SU-DHL-6 (cell line): Measurements from ENCODE around the gene ITGA7.

Experiments used
- H2AFZ ChIP-seq: fragments of 200-600 bp; sonication (generic); 2 replicates; pipeline ENCODE4 v1.6.1; 2014; ENCODE audit warnings: low read depth, mild to moderate bottlenecking, moderate library complexity, mixed read lengths, antibody characterized with exemption, low read length; ENCODE audit not compliant: severe bottlenecking
- H3F3A ChIP-seq: fragments of 200-600 bp; shearing (Covaris generic); 2 replicates; pipeline ENCODE4 v1.6.0; 2016; ENCODE audit warnings: antibody characterized with exemption, mild to moderate bottlenecking; ENCODE audit not compliant: insufficient read depth
- H3K27ac ChIP-seq: fragments of 200-600 bp; sonication (generic); 2 replicates; pipeline ENCODE4 v1.5.1; 2016; ENCODE audit warnings: low read depth, mild to moderate bottlenecking, low read length, moderate library complexity, mixed read lengths
- H3K27me3 ChIP-seq: fragments of 200-600 bp; sonication (generic), shearing (Covaris generic); 2 replicates; pipeline ENCODE4 v1.6.0; 2014; ENCODE audit warnings: mild to moderate bottlenecking, low read length
- H3K36me3 ChIP-seq: fragments of 200-600 bp; sonication (generic); 2 replicates; pipeline ENCODE4 v1.6.1; 2014; ENCODE audit warnings: mild to moderate bottlenecking, low read length, mixed read lengths
- H3K4me2 ChIP-seq: fragments of 300-600, 200-600 bp; shearing (Covaris generic), sonication (generic); 2 replicates; pipeline ENCODE4 v1.6.0; 2014; ENCODE audit warnings: low read length, low read depth, mild to moderate bottlenecking; ENCODE audit not compliant: poor library complexity, severe bottlenecking
- H3K4me3 ChIP-seq: fragments of 200-600 bp; sonication (generic); 2 replicates; pipeline ENCODE4 v1.5.1; 2014; ENCODE audit warnings: antibody characterized with exemption, low read length, mild to moderate bottlenecking, mixed read lengths; ENCODE audit not compliant: insufficient read depth, poor library complexity, severe bottlenecking
- H3K79me2 ChIP-seq: fragments of 200-600 bp; sonication (generic); 2 replicates; pipeline ENCODE4 v1.6.1; 2014; ENCODE audit warnings: mild to moderate bottlenecking, low read length, moderate library complexity; ENCODE audit not compliant: insufficient read depth
- H3K9ac ChIP-seq: fragments of 200-600 bp; sonication (generic); 2 replicates; pipeline ENCODE4 v1.7.0; 2014; ENCODE audit warnings: mild to moderate bottlenecking, low read length
- H3K9me2 ChIP-seq: fragments of 200-600 bp; sonication (generic); replicated peaks from 2 replicates; pipeline ENCODE4 v1.6.1; 2014; ENCODE audit warnings: low read length; ENCODE audit not compliant: insufficient read depth
- H3K9me3 ChIP-seq: fragments of 200-600 bp; sonication (generic); 2 replicates; pipeline ENCODE4 v1.6.1; 2014; ENCODE audit warnings: low read length, mixed read lengths; ENCODE audit not compliant: insufficient read depth
- H4K20me1 ChIP-seq: fragments of 200-600 bp; sonication (generic); 2 replicates; pipeline ENCODE4 v1.6.1; 2014; ENCODE audit warnings: low read depth, mild to moderate bottlenecking, antibody characterized with exemption, low read length, moderate library complexity, mixed read lengths
- EZH2phosphoT487 ChIP-seq: fragments of 200-600 bp; sonication (generic), shearing (Covaris generic); conservative IDR thresholded peaks from 2 replicates; pipeline ENCODE4 v1.6.1; 2018; ENCODE audit warnings: mild to moderate bottlenecking, antibody characterized with exemption, low read length, moderate library complexity, mixed read lengths
- TF ChIP-seq, protein P1 (sequence below): fragments of 200-600 bp; sonication (generic); IDR thresholded peaks from one replicate; pipeline ENCODE4 v1.5.1; 2017; ENCODE audit warnings: antibody characterized with exemption, mild to moderate bottlenecking, low read length, moderate library complexity; ENCODE audit not compliant: insufficient read depth, poor library complexity, severe bottlenecking

Gene ITGA7

DNA sequence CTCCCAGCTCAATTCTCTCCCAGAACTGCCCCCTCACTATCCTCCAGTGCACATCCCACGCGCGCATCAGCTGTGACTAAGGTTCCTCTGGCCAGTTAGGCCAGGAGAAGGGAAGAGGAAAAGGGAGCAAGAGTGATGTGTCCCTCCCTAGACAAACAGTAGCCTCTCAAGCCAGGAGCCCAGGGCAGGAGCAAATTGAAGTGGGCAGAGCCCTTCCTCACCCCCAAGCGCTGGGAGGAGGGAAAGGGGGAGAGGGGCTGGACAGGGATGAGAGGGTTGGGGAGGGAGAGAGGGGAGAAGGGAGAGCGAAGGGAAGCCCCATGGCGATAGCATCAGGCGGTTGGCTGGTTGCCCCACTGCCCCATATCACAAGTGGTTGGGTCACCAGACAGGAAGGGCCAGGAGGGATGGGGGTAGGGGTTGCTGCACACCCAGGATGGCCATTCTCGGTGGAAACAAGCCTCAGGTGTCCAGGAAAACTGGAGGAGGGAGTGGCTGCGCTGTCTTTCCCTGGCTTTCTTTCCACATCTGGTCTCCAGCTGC lies 20.0 kb upstream of the ITGA7 start:
- H3K9me2 ChIP-seq: no peaks in the 10 kb centered on the region
- H3K9me3 ChIP-seq: no peaks in the 10 kb centered on the region
- H3K9ac ChIP-seq: peak overlapping the region; percentile 77
- no peaks in the 10 kb centered on the region for H3K27me3 ChIP-seq
- peak overlapping the region; percentile 56 for H3K4me3 ChIP-seq
- no peak overlapping the region for H2AFZ ChIP-seq
- H3K4me2 ChIP-seq: peak overlapping the region; percentile 77
- peak overlapping the region; percentile 62 for H3K27ac ChIP-seq
- 0 out of 2 replicates have a peak, but pooled peaks cover 6% of the 10 kb centered on the region for H3K79me2 ChIP-seq
- TF ChIP-seq, protein P1, sequence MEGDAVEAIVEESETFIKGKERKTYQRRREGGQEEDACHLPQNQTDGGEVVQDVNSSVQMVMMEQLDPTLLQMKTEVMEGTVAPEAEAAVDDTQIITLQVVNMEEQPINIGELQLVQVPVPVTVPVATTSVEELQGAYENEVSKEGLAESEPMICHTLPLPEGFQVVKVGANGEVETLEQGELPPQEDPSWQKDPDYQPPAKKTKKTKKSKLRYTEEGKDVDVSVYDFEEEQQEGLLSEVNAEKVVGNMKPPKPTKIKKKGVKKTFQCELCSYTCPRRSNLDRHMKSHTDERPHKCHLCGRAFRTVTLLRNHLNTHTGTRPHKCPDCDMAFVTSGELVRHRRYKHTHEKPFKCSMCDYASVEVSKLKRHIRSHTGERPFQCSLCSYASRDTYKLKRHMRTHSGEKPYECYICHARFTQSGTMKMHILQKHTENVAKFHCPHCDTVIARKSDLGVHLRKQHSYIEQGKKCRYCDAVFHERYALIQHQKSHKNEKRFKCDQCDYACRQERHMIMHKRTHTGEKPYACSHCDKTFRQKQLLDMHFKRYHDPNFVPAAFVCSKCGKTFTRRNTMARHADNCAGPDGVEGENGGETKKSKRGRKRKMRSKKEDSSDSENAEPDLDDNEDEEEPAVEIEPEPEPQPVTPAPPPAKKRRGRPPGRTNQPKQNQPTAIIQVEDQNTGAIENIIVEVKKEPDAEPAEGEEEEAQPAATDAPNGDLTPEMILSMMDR: no peak
- TF ChIP-seq EZH2phosphoT487: no peak
- no peaks in the 10 kb centered on the region for H4K20me1 ChIP-seq
- H3K36me3 ChIP-seq: no peaks in the 10 kb centered on the region
- peaks cover 30% of the 10 kb centered on the region for H3F3A ChIP-seq

DNA sequence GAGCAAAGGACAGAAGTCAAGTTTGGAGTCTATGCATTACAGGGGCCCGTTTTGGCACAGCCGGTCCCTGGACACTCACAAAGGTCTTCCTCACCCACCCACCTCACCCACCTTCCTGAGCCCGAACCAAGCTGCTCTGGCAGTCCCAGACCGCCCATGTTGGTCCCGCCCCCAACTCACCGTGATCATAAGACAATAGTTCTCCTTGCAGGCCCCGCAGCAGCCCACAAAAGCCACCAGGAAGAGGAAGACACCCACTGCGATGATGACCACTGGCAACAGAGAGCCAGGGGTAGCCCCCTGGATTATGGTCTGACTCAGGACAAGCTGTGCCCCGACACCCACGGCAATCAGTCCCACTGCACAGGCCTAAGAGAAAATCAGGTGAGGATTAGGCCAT lies 19.3 kb upstream of the ITGA7 start:
- Histone ChIP-seq H3K36me3 (no peaks in the 10 kb centered on the region), H3F3A (peaks cover 30% of the 10 kb centered on the region), H3K79me2 (0 out of 2 replicates have a peak, but pooled peaks cover 6% of the 10 kb centered on the region), H3K9me2 (no peaks in the 10 kb centered on the region), H3K27ac (no peak overlapping the region), H3K4me2 (peak overlapping the region; percentile 77), H2AFZ (no peak overlapping the region), H3K9me3 (no peaks in the 10 kb centered on the region), H3K27me3 (no peaks in the 10 kb centered on the region), H3K9ac (no peak overlapping the region), H4K20me1 (no peaks in the 10 kb centered on the region), H3K4me3 (no peak overlapping the region)
- TF ChIP-seq, protein P1: no peak
- TF ChIP-seq EZH2phosphoT487: no peak

DNA sequence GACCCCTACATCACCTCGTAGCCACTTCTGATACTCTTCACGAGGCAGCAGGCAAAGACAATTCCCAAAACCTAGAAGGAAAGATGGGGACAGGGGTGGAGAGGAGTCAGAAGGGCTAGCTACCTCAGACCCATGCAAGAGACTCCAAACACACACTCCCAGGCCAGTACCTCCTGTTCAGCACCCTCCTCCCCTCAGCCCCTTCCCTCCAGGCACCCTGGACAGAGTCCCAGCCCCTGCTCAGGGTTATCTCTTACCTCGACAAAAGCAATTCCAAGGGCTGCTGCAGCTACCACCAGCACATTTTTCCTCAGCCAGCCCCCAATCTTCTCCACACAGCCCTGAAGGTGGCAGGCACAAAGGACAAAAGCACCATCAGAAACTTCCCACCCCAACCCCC lies 17.9 kb upstream of the ITGA7 start:
- Histone ChIP-seq H3K9ac (no peak overlapping the region), H3K9me3 (no peaks in the 10 kb centered on the region), H3K9me2 (no peaks in the 10 kb centered on the region), H3K79me2 (0 out of 2 replicates have a peak, but pooled peaks cover 6% of the 10 kb centered on the region), H3K27me3 (no peaks in the 10 kb centered on the region), H2AFZ (no peak overlapping the region), H3K36me3 (no peaks in the 10 kb centered on the region), H3F3A (peaks cover 27% of the 10 kb centered on the region), H3K4me3 (no peak overlapping the region), H4K20me1 (no peaks in the 10 kb centered on the region), H3K27ac (no peak overlapping the region), H3K4me2 (no peak overlapping the region)
- TF ChIP-seq, protein P1: no peak
- TF ChIP-seq EZH2phosphoT487: no peak
